K562 (cell line): ENCODE data around the gene RFX7. TPM values are rescaled to one million over a fixed set of nuclear protein-coding genes. Genes with fewer than 3 reads are reported as not detected.

Source experiments
- CBX1 ChIP-seq: sonication (generic); IDR thresholded peaks from 2 replicates; pipeline ENCODE4 v1.6.1; 2016; ENCODE audit warnings: antibody characterized with exemption, low read depth, mild to moderate bottlenecking
- GABPB1 ChIP-seq: sonication (generic); formaldehyde crosslinking; IDR thresholded peaks from 2 replicates; pipeline ENCODE4 v1.8.0; 2022; ENCODE audit warnings: mild to moderate bottlenecking, missing genetic modification reagents
- HNRNPK ChIP-seq: fragments of 200-400 bp; formaldehyde crosslinking; IDR thresholded peaks from one replicate; pipeline ENCODE4 v1.6.1; 2018; ENCODE audit warnings: mild to moderate bottlenecking, low read depth, low read length; ENCODE audit not compliant: poor library complexity, severe bottlenecking
- POLR2B ChIP-seq: fragments of 450-650 bp; IDR thresholded peaks from 2 replicates; pipeline ENCODE4 v1.6.1; 2018; ENCODE audit warnings: low read depth; ENCODE audit not compliant: partially characterized antibody
- TEAD4 ChIP-seq, 2 experiments: sonication (generic) in 1 of 2; formaldehyde crosslinking in 1 of 2; IDR thresholded peaks; 2 replicates each; pipeline versions ENCODE4 v1.6.1 to v1.8.0; 2012 to 2022; ENCODE audit warnings: borderline replicate concordance in 1 of 2, inconsistent platforms in 1 of 2, low read length in 1 of 2, mild to moderate bottlenecking in 1 of 2, missing genetic modification reagents in 1 of 2
- ZBTB43 ChIP-seq: sonication (generic); formaldehyde crosslinking; IDR thresholded peaks from 2 replicates; pipeline ENCODE4 v1.8.0; 2023; ENCODE audit warnings: mild to moderate bottlenecking, missing genetic modification reagents
- ZNF197 ChIP-seq: fragments of 200-800 bp; sonication (Bioruptor generic); IDR thresholded peaks from 2 replicates; pipeline ENCODE4 v1.6.1; 2016; ENCODE audit warnings: low read depth, missing genetic modification characterization, missing compliant biosample characterization
- ZSCAN32 ChIP-seq: fragments of 450-650 bp; formaldehyde crosslinking; IDR thresholded peaks from 2 replicates; pipeline ENCODE4 v1.4.0; 2020; ENCODE audit warnings: mild to moderate bottlenecking, moderate library complexity
- polyA plus RNA-seq, 8 experiments: library from polyadenylated mRNA; depleted of rRNA in 4 of 8; stranded (reverse) in 5 of 8; unstranded in 3 of 8; fragments of >200 nt; fragmentation: Nextera tagmentation in 2 of 8; fragmentation: Illumina TruSeq in 1 of 8; extraction: Ambion mirVana in 2 of 8; extraction: Trizol in 1 of 8; gene quantifications; 2 replicates each; pipeline versions ENCODE4 v1.2.1 to v1.2.3, GENCODE V29; 2011 to 2014; ENCODE audit warnings: inconsistent platforms in 1 of 8, missing spikeins in 1 of 8
- total RNA-seq, 7 experiments: library from RNA; depleted of rRNA in 6 of 7; stranded (reverse); fragments of >200 nt in 6 of 7; fragmentation: Illumina TruSeq in 2 of 7; extraction: Trizol in 2 of 7; gene quantifications; 2 replicates each; pipeline versions ENCODE4 v1.2.1 to v1.2.3, GENCODE V29; 2011 to 2021; ENCODE audit warnings: low replicate concordance in 1 of 7
- TF ChIP-seq, protein P1 (sequence below): fragments of 450-650 bp; formaldehyde crosslinking; IDR thresholded peaks from 2 replicates; pipeline ENCODE4 v1.4.0; 2020; ENCODE audit warnings: mild to moderate bottlenecking, moderate library complexity

Gene RFX7
- total and polyA plus RNA-seq, 9 of the 15 experiments (the other 6 are each of a cell fraction or from before 2014, with no cell fraction given), result 2.4 to 17.9 (median 6.3) TPM

GRCh38 chr15:56245871-56246814, 2.5 kb upstream of the RFX7 start (continued):
- TF ChIP-seq CBX1 (peak; percentile 86), ZBTB43 (no peak), HNRNPK (no peak), ZSCAN32 (CRISPR knock-in tag) (no peak), POLR2B (peak; percentile 79), TEAD4 (IDR thresholded peaks at IDR 0.05; ENCODE audit: low read length) (no peak), TEAD4 (CRISPR knock-in tag; IDR thresholded peaks at IDR 0.05; ENCODE audit: borderline replicate concordance) (no peak), GABPB1 (CRISPR knock-in tag) (peak; percentile 89), ZNF197 (CRISPR knock-in tag) (no peak)
- TF ChIP-seq, protein P1, sequence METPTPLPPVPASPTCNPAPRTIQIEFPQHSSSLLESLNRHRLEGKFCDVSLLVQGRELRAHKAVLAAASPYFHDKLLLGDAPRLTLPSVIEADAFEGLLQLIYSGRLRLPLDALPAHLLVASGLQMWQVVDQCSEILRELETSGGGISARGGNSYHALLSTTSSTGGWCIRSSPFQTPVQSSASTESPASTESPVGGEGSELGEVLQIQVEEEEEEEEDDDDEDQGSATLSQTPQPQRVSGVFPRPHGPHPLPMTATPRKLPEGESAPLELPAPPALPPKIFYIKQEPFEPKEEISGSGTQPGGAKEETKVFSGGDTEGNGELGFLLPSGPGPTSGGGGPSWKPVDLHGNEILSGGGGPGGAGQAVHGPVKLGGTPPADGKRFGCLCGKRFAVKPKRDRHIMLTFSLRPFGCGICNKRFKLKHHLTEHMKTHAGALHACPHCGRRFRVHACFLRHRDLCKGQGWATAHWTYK (CRISPR knock-in tag), result no peak
